Measurements from ENCODE around the gene ZMYM3.

DNA sequence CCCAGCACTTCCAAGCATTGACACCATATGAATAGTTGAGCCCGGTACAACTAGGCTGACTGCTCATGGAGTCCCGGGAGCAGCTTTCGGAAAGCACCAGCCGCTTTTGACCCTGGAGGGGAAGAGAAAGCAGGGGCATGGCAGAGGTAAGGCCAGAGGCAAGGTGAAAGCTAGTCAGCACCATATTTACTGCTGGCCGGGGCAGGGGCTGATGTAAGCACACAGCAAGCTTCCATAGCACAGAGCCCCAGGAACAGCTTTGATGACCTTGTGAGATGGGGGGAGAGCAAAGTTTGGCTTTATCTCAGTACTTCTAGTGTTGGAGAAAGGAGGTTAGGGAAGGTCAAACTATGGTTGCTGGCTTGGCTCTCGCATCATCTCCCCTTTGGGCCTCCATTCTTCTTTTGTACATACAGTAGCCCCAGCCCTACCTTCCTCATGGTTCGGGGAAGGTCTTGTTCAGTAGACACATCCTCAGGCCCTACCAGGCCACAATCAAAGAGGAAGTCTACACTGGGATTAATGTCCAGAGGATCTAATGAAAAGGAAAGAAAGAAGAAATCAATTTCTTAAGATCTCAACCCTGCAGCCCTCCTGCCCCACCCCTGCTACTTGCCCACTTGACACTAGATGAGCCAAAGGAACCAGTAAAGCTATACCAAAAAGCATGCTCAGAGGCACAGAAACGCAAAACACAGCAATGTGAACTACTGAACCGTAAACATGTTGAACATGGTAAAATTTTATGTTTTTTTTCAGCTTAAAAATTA is 9.4 kb downstream of the ZMYM3 start:
- no peak for TF ChIP-seq GATA2 (IDR thresholded peaks at IDR 0.05; ENCODE audit: low read depth, low read length)
- no peak for TF ChIP-seq GATA3 (IDR thresholded peaks at IDR 0.05; ENCODE audit: low read depth, low read length)

Data from SH-SY5Y (cell line).